Stimulated activated CD8-positive, alpha-beta memory T cell treated with anti-CD3 and anti-CD28 coated beads, Interleukin-12 subunit alpha, Interleukin-12 subunit beta, amount 100 ng/mL, for 24 hours (primary cell): ENCODE measurements around the gene KRTAP4-16.
"Not testable (repeated sequence)": the region's sequence is repeated elsewhere in the genome, so short reads cannot be mapped to it uniquely, and the experiment has no call there.

Experiments
- DNase-seq: peaks from one replicate; pipeline ENCODE4 v3.0.0-alpha.2; 2020; ENCODE audit errors: extremely low read depth

Gene KRTAP4-16

GRCh38 chr17:41101586-41102259 lies at the start of gene KRTAP4-16:
KRTAP4-16 (minus strand) TSS chr17:41102209; CDS start chr17:41102209, 0 bp downstream.
- DNase-seq: no peak

- DNase-seq: no peak
Observed at GRCh38 chr17:41151525-41151924, 49.5 kb upstream of the KRTAP4-16 start.

GRCh38 chr17:41150026-41150425 lies 48.0 kb upstream of the KRTAP4-16 start:
- DNase-seq: no peak

GRCh38 chr17:41149652-41149985 lies 47.6 kb upstream of the KRTAP4-16 start, which contains the start of gene KRTAP4-5:
KRTAP4-5 (minus strand) TSS chr17:41149825; CDS start chr17:41149767, 58 bp downstream.
- no peak for DNase-seq

- not testable (repeated sequence) for DNase-seq
Observed at GRCh38 chr17:41148971-41149651, 47.1 kb upstream of the KRTAP4-16 start.

GRCh38 chr17:41147531-41148204 lies 45.7 kb upstream of the KRTAP4-16 start:
- no peak for DNase-seq

- DNase-seq: no peak
Observed at GRCh38 chr17:41145261-41145660, 43.3 kb upstream of the KRTAP4-16 start.

- DNase-seq: no peak
Observed at GRCh38 chr17:41144846-41145245, 42.8 kb upstream of the KRTAP4-16 start.

- no peak for DNase-seq
Observed at GRCh38 chr17:41141361-41141760, 39.4 kb upstream of the KRTAP4-16 start.

GRCh38 chr17:41140360-41141131 lies 38.5 kb upstream of the KRTAP4-16 start, which contains the start of gene KRTAP4-6:
KRTAP4-6 (minus strand) TSS chr17:41140544; CDS start chr17:41140487, 57 bp downstream.
- DNase-seq: no peak

- DNase-seq: not testable (repeated sequence)
Observed at GRCh38 chr17:41139865-41140264, 37.9 kb upstream of the KRTAP4-16 start.

- DNase-seq: no peak
Observed at GRCh38 chr17:41133880-41134735, 32.1 kb upstream of the KRTAP4-16 start.

GRCh38 chr17:41131979-41132378 lies 30.0 kb upstream of the KRTAP4-16 start:
- no peak for DNase-seq

GRCh38 chr17:41127371-41127770 lies 25.4 kb upstream of the KRTAP4-16 start:
- DNase-seq: no peak

GRCh38 chr17:41126412-41126811 lies 24.4 kb upstream of the KRTAP4-16 start:
- no peak for DNase-seq

- DNase-seq: no peak
Observed at GRCh38 chr17:41125064-41125463, 23.1 kb upstream of the KRTAP4-16 start.

- DNase-seq: not testable (repeated sequence)
Observed at GRCh38 chr17:41123991-41124371, 22.0 kb upstream of the KRTAP4-16 start, which contains the start of gene KRTAP4-12. KRTAP4-12 (minus strand) TSS chr17:41124182; CDS start chr17:41124122, 60 bp downstream.

- not testable (repeated sequence) for DNase-seq
Observed at GRCh38 chr17:41123292-41123990, 21.4 kb upstream of the KRTAP4-16 start.

GRCh38 chr17:41121742-41122141 lies 19.7 kb upstream of the KRTAP4-16 start:
- no peak for DNase-seq
